GM12873 (cell line): ENCODE results near the gene TDRD1.

Source experiments
- TF ChIP-seq, protein P1 (sequence below): IDR thresholded peaks from 2 replicates; pipeline ENCODE4 v1.5.1; 2012; ENCODE audit warnings: low read depth, mild to moderate bottlenecking, moderate library complexity, low read length, control low read depth; ENCODE audit not compliant: insufficient read depth; ENCODE audit errors: missing control alignments

Gene TDRD1

DNA sequence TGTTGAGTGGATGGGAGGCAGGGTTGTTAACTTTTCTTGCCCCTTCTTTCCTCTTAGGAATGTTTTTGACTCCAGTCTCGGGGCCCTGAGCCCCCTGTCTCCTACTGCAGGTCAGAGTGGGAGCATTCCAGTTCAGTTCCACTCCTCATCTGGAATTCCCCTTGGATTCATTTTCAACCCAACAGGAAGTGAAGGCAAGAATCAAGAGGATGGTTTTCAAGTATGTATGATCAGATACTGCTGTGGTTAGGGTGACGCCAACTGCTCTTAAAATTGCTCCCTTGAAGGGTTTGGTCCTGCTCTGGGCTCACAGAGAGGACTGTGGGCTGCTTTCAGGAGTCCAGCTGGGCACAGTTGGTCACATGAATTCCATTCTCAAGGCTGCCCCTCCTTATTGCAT lies 81.9 kb downstream of the TDRD1 start:
- TF ChIP-seq, protein P1, sequence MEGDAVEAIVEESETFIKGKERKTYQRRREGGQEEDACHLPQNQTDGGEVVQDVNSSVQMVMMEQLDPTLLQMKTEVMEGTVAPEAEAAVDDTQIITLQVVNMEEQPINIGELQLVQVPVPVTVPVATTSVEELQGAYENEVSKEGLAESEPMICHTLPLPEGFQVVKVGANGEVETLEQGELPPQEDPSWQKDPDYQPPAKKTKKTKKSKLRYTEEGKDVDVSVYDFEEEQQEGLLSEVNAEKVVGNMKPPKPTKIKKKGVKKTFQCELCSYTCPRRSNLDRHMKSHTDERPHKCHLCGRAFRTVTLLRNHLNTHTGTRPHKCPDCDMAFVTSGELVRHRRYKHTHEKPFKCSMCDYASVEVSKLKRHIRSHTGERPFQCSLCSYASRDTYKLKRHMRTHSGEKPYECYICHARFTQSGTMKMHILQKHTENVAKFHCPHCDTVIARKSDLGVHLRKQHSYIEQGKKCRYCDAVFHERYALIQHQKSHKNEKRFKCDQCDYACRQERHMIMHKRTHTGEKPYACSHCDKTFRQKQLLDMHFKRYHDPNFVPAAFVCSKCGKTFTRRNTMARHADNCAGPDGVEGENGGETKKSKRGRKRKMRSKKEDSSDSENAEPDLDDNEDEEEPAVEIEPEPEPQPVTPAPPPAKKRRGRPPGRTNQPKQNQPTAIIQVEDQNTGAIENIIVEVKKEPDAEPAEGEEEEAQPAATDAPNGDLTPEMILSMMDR, result no peak

DNA sequence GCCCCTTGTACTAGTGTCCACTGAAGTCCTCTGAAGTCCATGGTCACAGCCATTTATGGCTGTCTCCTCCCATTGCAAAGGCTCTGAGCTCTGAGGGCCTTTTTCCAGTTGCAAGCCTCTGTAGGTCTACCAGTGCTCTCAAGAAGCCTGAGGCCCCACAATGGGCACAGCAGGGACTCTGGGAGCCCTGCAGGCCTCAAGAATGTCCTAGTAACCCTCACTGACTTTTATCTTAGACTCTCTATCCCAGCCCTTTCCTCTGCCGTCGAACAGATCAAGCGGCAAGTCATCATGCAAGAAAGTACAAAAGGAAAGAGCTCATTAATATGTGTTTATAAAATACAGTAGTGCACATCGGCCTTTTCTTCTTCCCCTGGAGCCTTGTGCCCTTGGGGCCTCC lies 83.3 kb downstream of the TDRD1 start:
- TF ChIP-seq, protein P1, result no peak

DNA sequence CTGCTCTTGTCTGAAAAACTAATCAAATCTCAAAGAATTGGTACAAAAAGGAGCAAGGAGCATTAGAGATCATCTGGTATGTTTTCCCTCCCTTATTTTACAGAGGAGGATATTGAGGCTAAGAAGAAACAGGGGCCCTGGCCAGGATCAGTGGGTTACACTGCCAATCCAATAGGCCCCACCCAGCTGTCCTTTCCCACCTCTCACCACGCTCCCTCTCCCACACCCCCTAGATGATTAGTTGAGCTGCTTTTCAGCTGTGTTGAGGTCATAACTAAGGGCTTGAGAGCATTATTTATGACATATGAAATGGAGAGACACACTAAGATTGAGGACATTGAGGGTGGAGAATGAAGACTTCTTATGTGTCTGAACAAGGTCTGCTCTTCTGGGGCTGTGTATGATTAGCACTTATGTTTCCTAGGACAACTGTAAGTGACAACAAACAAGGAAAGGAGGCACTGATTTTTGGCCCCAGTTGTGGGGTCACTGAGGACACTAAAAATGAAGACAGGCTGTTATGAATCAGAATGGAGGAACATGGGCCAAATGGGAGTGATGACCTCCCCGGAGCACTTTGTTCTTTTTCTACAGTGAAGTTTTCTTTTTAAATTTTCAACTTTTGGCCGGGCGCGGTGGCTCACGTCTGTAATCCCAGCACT lies 86.4 kb downstream of the TDRD1 start:
- TF ChIP-seq, protein P1, result no peak

DNA sequence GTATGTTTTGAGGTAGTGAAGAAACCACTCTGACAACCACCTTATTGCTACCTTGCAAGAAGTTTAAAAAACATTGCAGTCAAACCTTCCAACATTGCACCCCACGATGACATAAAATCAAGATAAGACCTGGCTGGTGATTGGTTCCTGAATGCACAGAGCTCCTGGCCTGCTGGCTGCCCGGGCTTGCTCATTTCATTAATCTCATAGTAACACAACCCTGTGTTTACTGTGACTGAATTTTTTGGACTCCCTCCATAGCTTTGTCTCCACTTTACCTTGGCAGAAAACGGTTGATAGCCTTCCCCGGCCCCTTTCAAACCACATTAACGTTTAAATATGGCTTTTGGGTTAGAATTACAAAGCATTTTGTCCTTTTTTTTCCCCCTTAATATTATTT lies 87.4 kb downstream of the TDRD1 start:
- TF ChIP-seq, protein P1, result no peak

DNA sequence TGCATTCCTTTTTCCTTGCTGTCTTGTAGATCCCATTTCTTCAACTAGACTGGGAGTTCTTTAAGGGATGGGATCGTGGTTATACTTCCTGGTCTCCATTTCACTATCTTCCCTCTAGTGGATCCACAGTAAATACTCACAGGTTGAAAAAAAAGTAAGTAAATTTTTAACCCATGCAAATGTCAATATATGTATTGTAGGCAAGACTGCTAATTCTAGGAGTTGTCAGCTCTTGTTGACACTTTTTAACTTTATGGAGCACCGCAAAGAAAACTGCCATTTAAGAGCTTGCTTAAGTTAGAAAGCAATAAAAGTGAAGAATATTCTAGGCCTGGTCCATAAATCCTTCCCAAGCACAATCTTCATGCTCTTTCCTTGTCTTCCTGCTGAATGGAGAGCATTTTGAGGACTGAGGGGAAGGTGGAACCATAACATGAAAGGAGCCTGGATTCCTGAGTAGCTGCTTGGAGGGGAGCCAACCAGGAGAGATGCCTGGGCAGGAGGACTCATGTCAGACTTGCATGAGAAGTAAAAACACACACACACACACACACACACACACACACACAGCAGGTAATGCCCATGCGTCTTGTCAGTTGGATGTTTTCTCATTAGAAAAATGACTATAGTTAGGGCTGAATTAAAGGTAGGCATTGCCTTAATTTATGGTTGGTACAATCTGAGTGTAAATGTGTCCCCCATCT lies 92.1 kb downstream of the TDRD1 start:
- TF ChIP-seq, protein P1, result no peak

DNA sequence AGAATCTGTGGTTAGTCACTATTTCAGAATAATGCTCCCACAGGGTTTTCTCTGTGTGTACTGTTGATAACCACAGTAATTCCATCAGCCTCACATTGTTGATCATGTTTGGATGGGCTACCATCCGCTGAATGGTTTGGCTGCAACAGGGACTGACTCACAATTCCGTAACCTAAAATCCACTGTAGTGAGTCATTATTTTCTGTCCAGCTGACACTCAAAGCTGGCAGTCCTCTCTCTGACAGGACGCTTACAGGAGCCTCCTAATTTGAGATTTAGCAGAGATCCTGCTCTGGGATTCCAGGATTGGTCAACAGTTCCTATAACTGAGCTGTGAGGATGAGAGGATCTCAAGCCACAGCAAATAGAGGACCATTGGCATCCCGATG lies 92.6 kb downstream of the TDRD1 start:
- TF ChIP-seq, protein P1, result no peak

DNA sequence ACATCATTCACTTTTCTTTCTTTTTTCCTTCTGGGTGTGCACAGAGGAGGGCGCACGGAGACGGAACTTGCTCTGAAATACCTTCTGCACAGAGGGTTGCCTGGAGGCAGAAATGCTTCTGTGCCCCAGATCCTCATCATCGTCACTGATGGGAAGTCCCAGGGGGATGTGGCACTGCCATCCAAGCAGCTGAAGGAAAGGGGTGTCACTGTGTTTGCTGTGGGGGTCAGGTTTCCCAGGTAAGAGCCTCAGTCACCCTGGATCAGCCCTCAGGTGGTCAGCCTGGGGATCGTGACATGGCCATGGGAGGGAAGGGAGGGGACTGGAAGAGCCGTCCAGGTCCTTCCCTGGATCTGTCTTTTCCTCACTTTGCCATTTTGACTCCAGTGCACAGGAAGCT lies 93.5 kb downstream of the TDRD1 start:
- TF ChIP-seq, protein P1, result no peak
